Measurements from ENCODE around the gene CLCNKA.
"Not testable (repeated sequence)": the region's sequence is repeated elsewhere in the genome, so short reads cannot be mapped to it uniquely, and the experiment has no call there.

The CLCNKA gene

DNA sequence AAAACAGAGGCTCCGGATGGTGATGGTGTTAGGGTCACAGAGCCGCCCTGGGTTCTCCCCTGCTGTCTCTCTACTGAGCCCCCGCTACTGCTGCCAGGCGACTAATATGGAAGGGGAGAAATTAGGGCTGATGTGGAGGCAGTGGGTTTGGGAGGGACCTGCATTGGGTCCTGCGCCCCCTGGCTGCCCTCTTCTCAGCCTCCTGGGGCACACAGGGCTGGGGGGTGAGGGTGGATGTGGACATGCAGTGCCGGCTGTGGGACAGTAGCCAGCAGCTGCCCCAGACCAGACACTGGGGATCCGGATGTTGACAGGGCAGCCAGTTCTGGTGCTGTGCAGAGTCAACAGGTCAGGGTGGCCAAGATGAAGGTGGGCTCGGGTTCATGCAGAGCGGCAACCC lies 20.3 kb downstream of the CLCNKA start:
- no peak for DNase-seq (ENCODE audit: low spot score)

DNA sequence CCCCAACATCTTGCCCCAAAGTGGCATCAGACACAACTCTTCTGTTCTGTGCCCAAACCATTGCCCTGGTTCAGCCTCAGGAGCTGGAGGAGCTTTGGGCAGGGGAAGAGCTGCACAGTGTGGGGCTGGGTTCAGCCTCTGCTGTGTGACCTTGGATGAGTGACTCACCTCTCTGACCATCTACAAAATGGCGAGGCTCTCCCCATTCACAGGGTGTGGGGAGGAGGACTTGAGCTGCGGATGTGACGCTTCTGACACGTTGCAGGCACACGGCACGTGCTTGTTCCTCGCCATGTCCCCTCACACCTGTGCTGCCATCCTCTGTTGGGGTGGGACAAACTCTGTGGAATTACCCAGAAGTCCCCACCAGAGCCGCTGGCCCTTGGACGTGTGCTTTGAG lies 20.8 kb downstream of the CLCNKA start:
- not testable (repeated sequence) for DNase-seq (ENCODE audit: low spot score)

DNA sequence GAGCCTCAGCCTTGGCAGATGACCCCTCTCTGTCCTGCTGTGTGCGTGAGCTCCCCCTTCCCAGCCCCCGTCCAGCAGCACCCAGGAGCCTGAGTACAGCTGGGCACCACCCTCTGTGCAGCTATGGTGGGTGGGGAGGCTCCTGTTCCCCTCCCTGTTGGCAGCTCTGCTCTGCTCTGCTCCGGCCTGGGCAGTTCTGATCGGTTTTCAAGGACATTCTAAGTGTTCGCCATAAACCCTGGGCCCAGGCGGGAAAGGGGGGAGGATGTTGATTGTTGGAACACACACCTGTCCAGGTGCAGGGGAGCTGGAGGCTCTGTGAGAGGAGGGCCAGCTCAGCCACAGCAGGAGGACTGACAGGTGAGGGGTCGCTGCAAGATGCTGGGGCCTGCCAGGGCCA lies 21.7 kb downstream of the CLCNKA start, which contains the start of gene CLCNKB:
Gene CLCNKB, plus strand, starts transcription at position 262 of the 400 bp plus-strand sequence. CDS start 711 bp downstream, outside the sequence.
- DNase-seq (ENCODE audit: low spot score) = no peak

DNA sequence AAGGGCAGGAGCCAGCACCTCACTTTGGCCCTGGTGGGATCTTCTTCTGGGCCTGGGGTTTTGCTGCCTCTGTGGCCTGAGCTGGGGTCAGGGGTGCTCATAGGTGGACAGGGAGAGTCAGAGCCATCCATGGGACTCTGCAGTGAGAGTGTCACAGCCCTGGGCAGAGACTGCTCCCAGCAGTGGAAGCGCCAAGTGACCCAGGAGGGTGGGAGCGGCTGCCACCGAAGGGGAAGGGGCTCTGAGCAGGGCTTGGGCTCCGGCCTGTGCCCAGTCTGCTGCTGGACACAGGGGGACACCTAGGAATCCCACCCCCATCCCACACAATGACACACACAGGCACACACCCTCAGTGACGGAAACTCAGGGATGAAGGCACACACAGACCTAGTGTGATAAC lies 22.1 kb downstream of the CLCNKA start:
- DNase-seq (ENCODE audit: low spot score) = no peak

DNA sequence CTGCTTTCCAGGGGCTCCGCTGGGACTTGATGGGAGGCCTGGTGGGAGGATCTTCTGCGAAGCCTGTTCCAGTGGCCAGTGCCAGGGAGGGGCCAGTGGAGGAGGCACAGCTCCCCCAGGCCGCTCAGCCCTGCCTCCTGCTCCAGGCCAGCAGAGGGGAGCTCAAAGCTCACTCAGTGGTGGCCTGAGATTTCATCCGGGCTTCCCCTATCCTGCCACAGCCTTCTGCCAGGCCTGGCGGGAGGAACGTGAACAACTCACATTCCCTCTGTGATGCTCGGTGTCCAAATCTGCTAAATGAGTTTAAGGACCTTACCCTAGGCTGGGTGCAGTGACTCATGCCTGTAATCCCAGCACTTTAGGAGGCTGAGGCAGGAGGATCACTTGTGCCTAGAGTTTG lies 25.0 kb downstream of the CLCNKA start:
- DNase-seq (ENCODE audit: low spot score) = peak; percentile 36

DNA sequence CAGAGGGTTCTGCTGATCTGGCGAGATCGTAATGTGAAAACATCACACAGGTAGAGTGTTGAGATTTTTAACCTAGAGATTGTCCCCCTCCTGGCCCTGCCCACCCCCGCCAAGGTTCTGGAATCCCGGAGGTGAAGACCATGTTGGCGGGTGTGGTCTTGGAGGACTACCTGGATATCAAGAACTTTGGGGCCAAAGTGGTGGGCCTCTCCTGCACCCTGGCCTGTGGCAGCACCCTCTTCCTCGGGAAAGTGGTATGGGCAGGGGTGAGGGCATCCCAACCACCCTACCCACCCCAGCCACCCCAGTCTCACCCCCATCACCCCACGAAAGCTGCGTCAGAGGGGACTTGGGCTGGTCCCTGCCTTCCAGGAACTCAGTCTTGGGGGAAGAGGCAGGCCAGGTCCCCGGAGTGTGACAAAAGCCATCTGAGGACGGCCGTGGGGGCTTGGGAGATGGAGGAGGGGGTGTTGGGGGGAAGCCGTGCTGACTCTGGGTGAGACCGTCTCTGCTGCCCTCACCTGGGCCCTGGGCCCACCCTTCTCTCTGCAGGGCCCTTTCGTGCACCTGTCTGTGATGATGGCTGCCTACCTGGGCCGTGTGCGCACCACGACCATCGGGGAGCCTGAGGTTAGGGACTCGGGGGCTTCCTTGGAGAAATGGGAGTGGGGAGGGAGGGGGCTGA lies 26.1 kb downstream of the CLCNKA start:
- DNase-seq (ENCODE audit: low spot score) = no peak

DNA sequence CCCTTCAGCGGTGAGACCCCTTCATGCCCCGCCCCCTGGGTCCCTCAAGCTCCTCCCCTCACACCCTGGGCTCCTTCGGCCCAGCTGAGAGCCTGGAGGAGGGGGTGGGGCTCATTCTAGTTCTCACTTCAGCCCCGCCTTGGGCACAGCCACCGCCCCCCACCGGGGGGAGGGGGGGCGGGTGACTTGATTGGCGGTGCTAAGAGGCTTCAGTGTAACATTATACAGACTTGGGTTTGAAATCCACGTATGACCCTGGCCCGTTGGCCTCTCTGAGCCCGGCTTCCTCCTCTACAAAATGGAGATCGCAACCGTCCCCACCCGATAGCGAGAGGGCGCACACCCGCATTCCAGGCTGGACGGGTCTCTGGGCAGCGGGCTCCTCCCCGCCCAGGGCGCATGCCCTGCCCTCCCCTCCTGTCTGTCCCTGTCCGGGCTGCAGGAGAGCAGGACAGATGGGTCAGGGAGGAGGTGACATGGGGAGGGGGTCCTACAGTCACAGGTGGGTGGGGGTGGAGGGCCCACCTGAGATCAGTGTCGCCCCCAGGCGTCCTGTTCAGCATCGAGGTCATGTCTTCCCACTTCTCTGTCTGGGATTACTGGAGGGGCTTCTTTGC lies 26.8 kb downstream of the CLCNKA start:
- peak; percentile 61 for DNase-seq (ENCODE audit: low spot score)

DNA sequence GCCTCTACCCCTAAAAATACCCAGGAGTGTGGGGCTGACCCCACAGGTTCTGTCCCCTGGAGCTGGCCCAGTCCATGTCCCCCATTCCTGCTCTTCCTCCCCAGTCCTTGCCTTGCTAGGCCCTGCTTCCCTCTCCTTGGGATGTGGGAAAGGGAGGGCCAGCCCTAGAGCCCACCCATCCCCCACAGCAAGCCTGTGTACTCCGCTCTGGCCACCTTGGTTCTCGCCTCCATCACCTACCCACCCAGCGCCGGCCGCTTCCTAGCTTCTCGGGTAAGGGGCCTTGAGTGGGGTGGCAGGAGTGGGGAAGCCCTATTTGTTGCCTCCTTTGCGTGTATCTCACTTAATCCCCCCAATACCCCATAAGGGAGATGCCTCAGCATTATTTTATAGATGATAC lies 28.5 kb downstream of the CLCNKA start:
- DNase-seq (ENCODE audit: low spot score) = no peak

DNA sequence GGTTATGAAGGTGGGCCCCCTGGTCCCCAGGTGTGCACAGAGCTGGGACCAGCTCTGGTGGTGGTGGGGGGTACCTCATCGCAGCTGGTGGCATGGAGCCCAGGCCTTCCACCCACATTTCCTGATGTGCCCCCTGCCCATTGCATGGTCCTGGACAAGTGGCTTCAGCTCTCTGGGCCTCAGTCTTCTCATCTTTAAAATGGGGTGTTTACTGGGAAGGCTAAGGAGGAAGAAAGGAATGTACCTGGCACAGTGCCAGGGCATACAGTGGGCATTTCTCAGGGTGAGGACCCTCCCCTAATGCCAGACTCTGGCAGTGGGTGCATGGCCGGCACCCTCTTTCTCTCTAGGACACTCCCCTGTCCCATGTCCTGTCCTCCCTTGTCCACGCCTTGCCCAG lies 29.2 kb downstream of the CLCNKA start:
- DNase-seq (ENCODE audit: low spot score) = no peak

DNA sequence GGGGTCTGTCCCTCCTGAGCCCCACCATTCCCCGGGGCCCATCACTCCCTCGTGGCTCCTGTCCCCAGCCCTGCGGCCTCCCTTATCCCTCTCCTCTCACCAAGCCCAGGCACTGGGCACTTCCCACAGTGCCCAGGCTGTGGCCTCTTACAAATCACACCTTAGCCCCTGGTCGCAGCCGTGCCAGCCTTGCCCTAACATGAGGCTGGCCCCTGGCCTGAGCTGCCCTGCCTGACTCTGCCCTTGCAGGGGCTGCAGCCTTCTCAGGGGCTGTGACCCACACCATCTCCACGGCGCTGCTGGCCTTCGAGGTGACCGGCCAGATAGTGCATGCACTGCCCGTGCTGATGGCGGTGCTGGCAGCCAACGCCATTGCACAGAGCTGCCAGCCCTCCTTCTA lies 30.1 kb downstream of the CLCNKA start:
- not testable (repeated sequence) for DNase-seq (ENCODE audit: low spot score)

DNA sequence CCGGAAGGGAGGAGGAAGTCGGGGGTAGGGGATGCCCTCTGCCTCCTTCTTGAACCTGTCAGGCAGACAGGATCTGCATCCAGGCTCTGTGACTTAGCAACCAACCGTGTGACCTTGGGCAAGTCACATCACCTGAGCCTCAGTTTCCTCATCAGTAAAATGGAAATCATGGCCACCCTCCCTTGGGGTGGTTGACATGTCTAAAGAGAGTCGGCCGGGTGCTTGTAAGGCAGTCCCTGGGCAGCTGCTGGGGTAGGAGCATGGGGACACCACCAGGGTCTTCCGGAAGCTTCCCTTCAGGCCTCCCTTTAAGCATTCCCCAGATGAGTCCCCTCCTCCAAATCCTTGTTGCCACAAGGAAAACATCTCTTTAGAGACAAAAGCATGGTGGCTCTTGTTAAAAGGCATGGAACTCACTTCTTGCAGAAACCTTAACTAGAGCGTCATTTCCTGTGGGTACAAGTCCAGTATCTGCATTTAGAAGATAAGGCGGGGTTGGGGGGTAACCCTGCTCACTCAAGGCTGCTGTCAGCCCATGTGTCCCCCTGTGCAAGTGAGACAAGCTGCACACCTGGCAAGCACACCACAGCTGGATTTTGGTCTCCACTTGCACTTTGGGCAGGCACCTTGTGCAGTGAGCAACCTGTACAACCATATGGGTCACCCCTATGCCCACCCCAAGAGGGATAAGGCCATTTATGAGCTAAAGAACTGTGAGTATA lies 32.1 kb downstream of the CLCNKA start:
- no peak for DNase-seq (ENCODE audit: low spot score)

DNA sequence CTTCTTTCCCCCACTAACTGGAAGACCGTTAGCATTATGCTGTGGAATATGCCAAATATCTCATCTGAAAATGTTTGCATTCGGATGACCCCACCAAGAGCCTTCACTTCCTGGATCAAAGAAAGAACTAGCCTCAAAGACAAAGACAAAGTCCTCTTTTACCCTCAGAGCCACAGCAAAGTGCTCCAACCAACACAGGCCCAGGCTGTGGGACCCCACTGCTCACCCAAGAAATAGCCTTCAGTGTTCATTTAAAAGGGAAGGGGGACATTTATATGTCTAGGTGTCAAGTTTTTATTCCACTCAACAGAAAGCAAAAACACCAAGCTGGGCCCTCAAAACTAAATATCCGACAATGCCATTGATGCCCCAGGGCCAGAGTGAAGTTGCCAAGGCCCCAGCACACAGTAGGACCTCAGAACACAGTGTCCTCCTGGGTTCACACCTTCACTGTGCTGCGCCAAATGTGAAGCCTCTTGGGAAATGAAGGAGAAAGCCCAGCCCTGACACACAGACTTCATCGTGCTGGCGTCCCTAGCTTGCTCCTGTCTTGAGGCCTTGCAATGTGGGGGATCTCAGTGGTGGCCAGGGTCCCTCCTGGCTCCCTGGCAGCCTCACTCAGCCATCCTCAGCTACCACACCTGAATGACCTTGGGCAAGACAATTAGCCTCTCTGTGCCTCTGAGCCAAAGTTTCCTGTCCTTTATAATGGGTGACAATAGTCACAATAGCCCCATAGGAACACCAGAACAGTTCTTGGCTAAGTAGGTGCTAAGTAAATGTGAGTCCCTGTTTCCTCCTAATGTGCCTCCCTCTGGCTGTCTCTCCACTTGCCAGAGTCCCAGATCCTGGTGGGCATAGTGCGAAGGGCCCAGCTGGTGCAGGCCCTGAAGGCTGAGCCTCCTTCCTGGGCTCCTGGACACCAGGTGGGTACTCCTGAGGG lies 33.0 kb downstream of the CLCNKA start:
- DNase-seq (ENCODE audit: low spot score) = no peak

DNA sequence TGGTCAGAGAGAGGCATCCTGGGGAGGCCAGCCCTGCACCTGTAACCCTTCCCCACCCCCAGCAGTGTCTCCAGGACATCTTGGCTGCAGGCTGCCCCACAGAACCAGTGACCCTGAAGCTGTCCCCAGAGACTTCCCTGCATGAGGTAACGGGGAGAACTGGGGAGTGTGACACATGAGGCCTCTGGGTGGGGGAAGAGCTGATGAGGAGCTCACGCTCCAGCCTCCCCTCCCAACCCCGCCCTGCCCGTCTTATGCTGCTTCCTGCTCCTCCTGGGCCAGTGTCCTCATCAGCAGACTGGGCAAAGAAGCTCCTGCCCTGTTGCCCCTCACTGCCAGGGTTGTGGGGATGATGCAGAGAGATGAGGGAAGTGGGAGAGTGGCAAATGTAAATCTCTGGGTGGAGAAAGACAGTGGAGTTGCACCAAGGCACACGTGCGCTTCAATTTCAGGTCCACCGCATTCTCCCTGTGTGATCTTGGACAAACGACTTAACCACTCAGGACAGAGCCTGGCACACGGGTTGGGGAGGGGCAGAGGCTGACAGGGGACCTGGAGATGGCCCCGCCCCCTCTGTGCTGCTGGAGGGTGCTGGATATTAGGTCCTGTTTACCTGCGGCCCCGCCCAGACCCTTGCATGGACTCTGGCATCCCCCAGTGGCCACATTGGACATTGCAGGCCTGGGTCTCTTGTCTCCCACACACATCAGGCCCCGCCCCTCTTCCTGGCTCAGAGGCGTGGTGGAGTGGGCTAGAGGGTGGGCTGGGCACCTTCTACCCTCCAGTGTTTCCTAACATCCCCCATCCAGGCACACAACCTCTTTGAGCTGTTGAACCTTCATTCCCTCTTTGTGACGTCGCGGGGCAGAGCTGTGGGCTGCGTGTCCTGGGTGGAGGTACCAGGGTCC lies 34.0 kb downstream of the CLCNKA start:
- peak; percentile 88 for DNase-seq (ENCODE audit: low spot score)

DNA sequence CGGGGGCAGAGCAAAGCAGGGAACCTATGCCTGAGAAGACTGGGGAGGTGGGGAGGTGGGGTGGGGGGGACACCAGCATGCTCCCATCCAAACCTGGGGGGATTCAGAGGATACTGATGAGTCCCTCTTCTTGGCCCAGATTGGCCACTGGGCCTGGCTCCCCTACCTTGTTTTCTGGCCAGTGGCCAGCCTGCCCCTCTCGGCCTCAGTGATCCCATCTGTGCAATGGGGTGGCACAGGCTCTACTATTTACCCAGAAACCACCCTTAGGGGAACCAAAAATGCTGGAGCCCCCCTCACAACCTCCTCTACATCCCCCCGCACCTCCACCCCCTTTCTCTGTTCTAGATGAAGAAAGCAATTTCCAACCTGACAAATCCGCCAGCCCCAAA lies 34.7 kb downstream of the CLCNKA start:
- DNase-seq (ENCODE audit: low spot score) = not testable (repeated sequence)

DNA sequence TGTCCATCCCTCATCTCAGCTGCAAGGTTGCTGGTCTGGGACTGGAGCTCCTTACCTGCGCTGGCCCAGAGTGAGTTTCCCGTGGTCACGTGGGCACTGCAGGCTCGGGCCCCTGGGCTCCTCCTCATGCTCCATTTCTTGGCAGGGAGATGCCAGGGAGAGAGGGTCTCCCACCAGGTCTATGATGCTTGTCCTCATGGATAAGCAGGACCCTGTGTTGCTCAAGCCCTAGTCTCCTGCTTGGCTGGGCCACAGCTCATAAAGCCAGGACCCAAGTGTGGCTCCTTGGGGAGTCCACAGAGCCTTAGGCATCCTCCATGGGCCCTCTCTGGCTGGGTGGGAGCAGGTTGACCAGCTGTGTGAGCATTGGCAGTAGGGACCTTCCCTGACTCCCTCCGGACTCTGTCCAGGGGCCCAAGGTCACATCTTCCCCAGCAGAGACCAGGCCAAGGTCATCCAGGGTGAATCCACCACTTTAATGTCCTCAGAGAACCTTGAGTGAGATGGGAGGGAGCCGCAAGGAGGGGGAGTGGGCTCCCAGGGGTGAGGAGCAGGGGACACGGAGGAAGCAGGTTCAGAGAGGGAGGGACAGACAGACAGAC lies 35.6 kb downstream of the CLCNKA start:
- DNase-seq (ENCODE audit: low spot score) = not testable (repeated sequence)

DNA sequence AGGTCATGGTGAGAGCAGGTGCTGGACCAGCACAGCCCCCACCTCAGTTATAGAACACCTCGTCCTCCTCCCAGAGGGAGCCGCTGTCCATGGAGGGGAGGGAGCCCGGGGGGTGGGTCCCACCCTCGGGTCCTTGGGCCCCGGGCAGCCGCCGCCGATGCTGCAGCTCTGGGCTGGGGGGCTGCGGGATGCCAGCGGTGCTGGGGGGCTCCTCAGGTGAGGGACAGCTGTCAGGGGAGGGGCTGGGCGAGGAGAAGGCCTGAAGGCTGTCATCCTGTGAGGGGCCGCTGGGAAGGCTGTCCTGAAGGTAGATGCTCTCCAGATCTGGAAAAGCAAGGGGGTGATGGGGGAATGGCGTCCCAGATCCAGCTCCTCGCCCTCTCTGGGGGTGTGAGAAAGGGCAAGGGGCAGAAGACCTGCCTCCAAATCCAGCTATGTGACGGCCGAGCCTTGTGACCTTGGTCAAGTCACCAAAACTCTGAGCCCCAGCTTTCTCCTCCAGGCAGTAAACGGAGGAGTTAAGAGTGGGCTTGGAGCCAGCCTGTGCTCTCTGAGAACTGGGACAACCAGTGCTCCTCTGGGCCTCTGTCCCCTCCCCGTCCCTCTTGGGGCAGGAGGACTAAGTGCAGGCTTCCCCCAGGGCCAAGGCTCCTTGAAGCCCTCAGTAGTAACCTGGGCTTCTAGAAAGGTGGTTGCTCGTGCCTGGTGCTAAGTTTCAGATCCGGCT lies 36.7 kb downstream of the CLCNKA start:
- not testable (repeated sequence) for DNase-seq (ENCODE audit: low spot score)

DNA sequence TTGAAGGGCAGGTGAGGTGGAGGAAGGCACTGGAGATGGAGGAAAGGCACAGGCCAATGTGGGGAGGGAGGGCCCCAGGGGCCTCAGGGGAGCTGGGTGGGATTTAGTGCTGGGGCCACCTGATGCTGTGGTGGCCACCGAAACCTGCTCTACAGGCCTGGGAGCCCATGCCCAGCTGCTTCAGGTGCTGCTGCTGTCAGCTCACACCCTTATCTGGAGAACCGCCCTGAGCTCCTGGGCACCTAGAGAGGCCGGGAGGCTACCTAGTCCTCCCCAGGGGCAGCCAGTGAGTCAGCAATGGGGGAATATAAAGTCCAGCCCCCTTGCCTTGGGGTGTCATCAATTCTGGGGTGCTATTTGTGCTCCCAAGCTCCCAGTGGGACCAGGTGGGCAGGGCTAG lies 39.4 kb downstream of the CLCNKA start:
- no peak for DNase-seq (ENCODE audit: low spot score)

DNA sequence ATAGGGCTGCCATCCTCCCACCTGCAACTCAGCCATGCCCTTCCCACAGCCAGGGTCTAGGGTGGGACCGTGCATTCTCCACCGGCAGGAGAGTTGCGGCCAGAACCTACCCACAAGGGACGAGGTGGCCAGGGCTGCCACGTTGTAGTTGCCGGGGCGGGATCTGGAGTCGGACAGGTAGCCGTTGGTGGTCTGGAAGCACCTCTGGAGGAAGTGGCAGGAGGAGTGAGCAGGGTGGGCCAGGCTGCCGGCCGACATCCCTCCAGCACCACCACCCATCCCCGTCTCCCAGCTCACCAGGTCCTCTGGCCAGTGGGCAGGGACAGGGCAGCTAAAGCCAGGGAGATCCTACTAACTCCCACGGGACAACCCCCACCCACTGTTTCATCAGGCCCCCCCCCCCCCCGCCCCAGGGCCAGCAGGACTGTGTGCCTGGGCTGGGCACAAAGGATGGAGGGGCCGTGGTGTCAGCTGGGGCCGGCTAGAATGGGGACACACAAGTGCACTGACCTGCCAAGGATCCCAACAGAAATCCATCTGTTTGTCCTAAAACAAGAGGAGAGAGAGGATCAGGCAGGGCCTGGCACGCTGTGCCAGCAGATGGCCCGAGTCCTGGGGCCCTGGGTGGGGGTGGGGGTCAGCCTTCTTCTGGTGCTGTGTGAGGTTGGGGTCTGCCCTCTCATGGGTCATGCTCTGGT lies 40.3 kb downstream of the CLCNKA start:
- not testable (repeated sequence) for DNase-seq (ENCODE audit: low spot score)

DNA sequence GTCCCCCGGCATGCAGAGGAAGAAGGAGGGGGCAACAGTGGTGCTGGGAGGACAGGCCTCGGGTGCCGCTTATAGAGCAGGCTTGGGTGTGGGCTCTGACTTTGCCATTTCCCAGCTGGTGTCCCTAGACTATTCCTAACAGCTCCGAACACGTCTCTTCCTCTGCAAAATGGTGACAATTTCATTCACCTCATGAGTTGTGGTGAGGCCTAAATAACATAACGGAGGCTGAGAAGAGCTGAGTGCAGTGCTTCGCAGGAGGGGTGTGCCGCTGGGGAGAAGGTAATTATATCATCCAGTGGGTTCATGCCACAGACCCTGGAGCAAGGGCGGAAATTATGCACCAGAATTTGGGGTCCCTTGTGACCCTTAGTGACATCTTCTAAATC lies 40.8 kb downstream of the CLCNKA start:
- not testable (repeated sequence) for DNase-seq (ENCODE audit: low spot score)

All from AG20443 (cell line).